GM10266 (cell line): ENCODE results near the gene IFNA13.
"Not testable (repeated sequence)": the region's sequence is repeated elsewhere in the genome, so short reads cannot be mapped to it uniquely, and the experiment has no call there.

Experiments
- DNase-seq: peaks from one replicate; pipeline ENCODE4 v3.0.0; 2012; ENCODE audit errors: extremely low spot score
- CTCF ChIP-seq: IDR thresholded peaks from 2 replicates; pipeline ENCODE4 v1.5.1; 2012; ENCODE audit warnings: mild to moderate bottlenecking, low read depth; ENCODE audit not compliant: control insufficient read depth, insufficient read depth; ENCODE audit errors: missing control alignments

The IFNA13 gene

GRCh38 chr9:21385131-21385670 is 17.3 kb upstream of the IFNA13 start, which contains the start of gene IFNA2:
Gene IFNA2, minus strand, starts transcription at chr9:21385398. Its CDS starts 69 bp downstream, at chr9:21385329.
- no peak for TF ChIP-seq CTCF
- DNase-seq: no peak

GRCh38 chr9:21383627-21384026 is 15.8 kb upstream of the IFNA13 start:
- no peak for TF ChIP-seq CTCF
- no peak for DNase-seq

- DNase-seq: peak; percentile 66
- no peak for TF ChIP-seq CTCF
Observed at GRCh38 chr9:21381448-21382339, 13.8 kb upstream of the IFNA13 start.

GRCh38 chr9:21371467-21371866 is 3.6 kb upstream of the IFNA13 start:
- not testable (repeated sequence) for DNase-seq

GRCh38 chr9:21367169-21367568 is 688 bp downstream of the IFNA13 start:
- DNase-seq: not testable (repeated sequence)

GRCh38 chr9:21362287-21362686 is 5.6 kb downstream of the IFNA13 start:
- no peak for TF ChIP-seq CTCF
- DNase-seq: no peak

GRCh38 chr9:21357479-21358460 is 10.1 kb downstream of the IFNA13 start:
- no peak for TF ChIP-seq CTCF
- DNase-seq: peak; percentile 23
